ENCODE measurements around the gene YIPF4.
"Not testable (repeated sequence)": the region's sequence is repeated elsewhere in the genome, so short reads cannot be mapped to it uniquely, and the experiment has no call there.

YIPF4 gene

GRCh38 chr2:32289165-32289999 is 11.7 kb downstream of the YIPF4 start:
- DNase-seq (ENCODE audit: low read depth) = no peak

GRCh38 chr2:32290000-32290339 is 12.3 kb downstream of the YIPF4 start:
- DNase-seq (ENCODE audit: low read depth) = no peak

GRCh38 chr2:32291746-32292145 is 14.0 kb downstream of the YIPF4 start:
- no peak for DNase-seq (ENCODE audit: low read depth)

GRCh38 chr2:32293493-32293892 is 15.8 kb downstream of the YIPF4 start:
- not testable (repeated sequence) for DNase-seq (ENCODE audit: low read depth)

GRCh38 chr2:32293966-32294562 is 16.4 kb downstream of the YIPF4 start:
- DNase-seq (ENCODE audit: low read depth) = not testable (repeated sequence)

- no peak for DNase-seq (ENCODE audit: low read depth)
Measured at GRCh38 chr2:32310577-32310976, 32.9 kb downstream of the YIPF4 start.

GRCh38 chr2:32314886-32315285 is 37.2 kb downstream of the YIPF4 start:
- no peak for DNase-seq (ENCODE audit: low read depth)

- DNase-seq (ENCODE audit: low read depth) = not testable (repeated sequence)
Measured at GRCh38 chr2:32328679-32329078, 51.0 kb downstream of the YIPF4 start.

GRCh38 chr2:32329180-32329980 is 51.7 kb downstream of the YIPF4 start:
- not testable (repeated sequence) for DNase-seq (ENCODE audit: low read depth)

- no peak for DNase-seq (ENCODE audit: low read depth)
Measured at GRCh38 chr2:32330136-32330535, 52.4 kb downstream of the YIPF4 start.

- no peak for DNase-seq (ENCODE audit: low read depth)
Measured at GRCh38 chr2:32342801-32343200, 65.1 kb downstream of the YIPF4 start.

GRCh38 chr2:32350797-32351196 is 73.1 kb downstream of the YIPF4 start:
- not testable (repeated sequence) for DNase-seq (ENCODE audit: low read depth)

- no peak for DNase-seq (ENCODE audit: low read depth)
Measured at GRCh38 chr2:32355976-32356680, 78.4 kb downstream of the YIPF4 start.

- peak; percentile 97 for DNase-seq (ENCODE audit: low read depth)
Measured at GRCh38 chr2:32356681-32357317, 79.1 kb downstream of the YIPF4 start, which contains the start of gene BIRC6. TSS of gene BIRC6 (plus strand) at chr2:32357023. CDS start at chr2:32357162, 139 bp downstream.

GRCh38 chr2:32357318-32358110 is 79.8 kb downstream of the YIPF4 start:
- peak; percentile 6 for DNase-seq (ENCODE audit: low read depth)

- DNase-seq (ENCODE audit: low read depth) = no peak
Measured at GRCh38 chr2:32358111-32358482, 80.4 kb downstream of the YIPF4 start.

- no peak for DNase-seq (ENCODE audit: low read depth)
Measured at GRCh38 chr2:32360416-32360815, 82.7 kb downstream of the YIPF4 start.

- not testable (repeated sequence) for DNase-seq (ENCODE audit: low read depth)
Measured at GRCh38 chr2:32362997-32363396, 85.3 kb downstream of the YIPF4 start.

- DNase-seq (ENCODE audit: low read depth) = no peak
Measured at GRCh38 chr2:32363597-32363996, 85.9 kb downstream of the YIPF4 start.

- not testable (repeated sequence) for DNase-seq (ENCODE audit: low read depth)
Measured at GRCh38 chr2:32364290-32364689, 86.6 kb downstream of the YIPF4 start.

- not testable (repeated sequence) for DNase-seq (ENCODE audit: low read depth)
Measured at GRCh38 chr2:32365679-32366078, 88.0 kb downstream of the YIPF4 start.

Data from stimulated activated CD8-positive, alpha-beta memory T cell treated with anti-CD3 and anti-CD28 coated beads, Interleukin-4, amount 100 ng/mL, for 24 hours (primary cell).